Measurements from ENCODE around the gene OTUB2. TPM values are rescaled to one million over a fixed set of nuclear protein-coding genes. Genes with fewer than 3 reads are reported as not detected.

The OTUB2 gene
- total RNA-seq, 2 experiments from 2014 or later = not detected

- H3K9me3 ChIP-seq (ENCODE audit: control insufficient read depth in 1 of 2, insufficient read depth in 1 of 2, low read length in 2 of 2) = no peaks in the 10 kb centered on the region
- H3K4me3 Mint-ChIP-seq = no peak overlapping the region
- H3K27ac ChIP-seq (ENCODE audit: low read depth in 1 of 2, low read length in 2 of 2) = no peak overlapping the region
- H3K4me3 ChIP-seq (ENCODE audit: low read length) = no peak overlapping the region
- H3K9me3 Mint-ChIP-seq = no peaks in the 10 kb centered on the region
- DNase-seq = peak in 1 of 14 experiments; percentile 5
- no peaks in the 10 kb centered on the region for H3K27me3 ChIP-seq (ENCODE audit: control insufficient read depth in 1 of 2, insufficient read depth in 2 of 2, low read length in 2 of 2)
- H3K36me3 ChIP-seq (ENCODE audit: insufficient read depth, low read length) = peaks cover 96% of the 10 kb centered on the region
- H3K36me3 Mint-ChIP-seq (ENCODE audit: low read depth) = peaks cover 98% of the 10 kb centered on the region
- CTCF ChIA-PET = no interaction called here
- no peaks in the 10 kb centered on the region for H3K4me1 ChIP-seq (ENCODE audit: insufficient read depth, low read length)
- H3K27me3 Mint-ChIP-seq = no peaks in the 10 kb centered on the region
- POLR2A ChIA-PET = interaction anchor here (0.6 kb wide), 1 partner anchor 18 kb away, joined by 5 read pairs; no protein-coding TSS in a partner anchor
- intact Hi-C loops (cut with DNase I, micrococcal nuclease) = loop anchor here in 1 of 2 experiments (2.0 kb wide), 1 partner anchor 131 kb away; no protein-coding TSS in a partner anchor
- TF ChIP-seq CTCF (IDR thresholded peaks at IDR 0.05) = no peak
- peak overlapping the region; percentile 35 for H3K27ac Mint-ChIP-seq
- peaks cover 14% of the 10 kb centered on the region for H3K4me1 Mint-ChIP-seq (ENCODE audit: low read depth)
- no peak for ATAC-seq (ENCODE audit: poor library complexity)
Measured at GRCh38 chr14:94049625-94050023, 23.5 kb downstream of the OTUB2 start.

GRCh38 chr14:94050231-94050880 is 24.2 kb downstream of the OTUB2 start:
- H3K27ac ChIP-seq (ENCODE audit: low read depth in 1 of 2, low read length in 2 of 2) = no peak overlapping the region
- Mint-ChIP-seq H3K27me3 (no peaks in the 10 kb centered on the region), H3K27ac (peak overlapping the region; percentile 69), H3K9me3 (no peaks in the 10 kb centered on the region), H3K4me1 (ENCODE audit: low read depth) (peaks cover 16% of the 10 kb centered on the region), H3K4me3 (peak overlapping the region; percentile 30), H3K36me3 (ENCODE audit: low read depth) (peaks cover 98% of the 10 kb centered on the region)
- no peak for TF ChIP-seq CTCF (IDR thresholded peaks at IDR 0.05)
- intact Hi-C loops (cut with DNase I, micrococcal nuclease) = loop anchor here in 1 of 2 experiments (2.0 kb wide), 1 partner anchor 130 kb away; no protein-coding TSS in a partner anchor
- H3K4me1 ChIP-seq (ENCODE audit: insufficient read depth, low read length) = no peaks in the 10 kb centered on the region
- DNase-seq (peak in 2 of 14 experiments; percentile 4 to 5), ATAC-seq (ENCODE audit: poor library complexity) (no peak)
- ChIA-PET POLR2A (interaction anchor here (0.6 to 0.7 kb wide), 2 partner anchors 17 to 31 kb away, joined by 3 to 5 read pairs; partner anchors contain the start of genes DDX24 and IFI27L1), CTCF (no interaction called here)
- no peak overlapping the region for H3K4me3 ChIP-seq (ENCODE audit: low read length)
- no peaks in the 10 kb centered on the region for H3K9me3 ChIP-seq (ENCODE audit: control insufficient read depth in 1 of 2, insufficient read depth in 1 of 2, low read length in 2 of 2)
- no peaks in the 10 kb centered on the region for H3K27me3 ChIP-seq (ENCODE audit: control insufficient read depth in 1 of 2, insufficient read depth in 2 of 2, low read length in 2 of 2)
- H3K36me3 ChIP-seq (ENCODE audit: insufficient read depth, low read length) = peaks cover 97% of the 10 kb centered on the region

- peaks cover 98% of the 10 kb centered on the region for H3K36me3 Mint-ChIP-seq (ENCODE audit: low read depth)
- no peaks in the 10 kb centered on the region for H3K27me3 Mint-ChIP-seq
- H3K36me3 ChIP-seq (ENCODE audit: insufficient read depth, low read length) = peaks cover 97% of the 10 kb centered on the region
- no peak overlapping the region for H3K27ac ChIP-seq (ENCODE audit: low read depth in 1 of 2, low read length in 2 of 2)
- intact Hi-C loops (cut with DNase I, micrococcal nuclease) = loop anchor here in 1 of 2 experiments (2.0 kb wide), 1 partner anchor 130 kb away; no protein-coding TSS in a partner anchor
- H3K4me3 Mint-ChIP-seq = no peak overlapping the region
- ATAC-seq (ENCODE audit: poor library complexity) (no peak), DNase-seq (peak in 1 of 14 experiments; percentile 23)
- H3K4me1 Mint-ChIP-seq (ENCODE audit: low read depth) = peaks cover 22% of the 10 kb centered on the region
- no peaks in the 10 kb centered on the region for H3K9me3 ChIP-seq (ENCODE audit: control insufficient read depth in 1 of 2, insufficient read depth in 1 of 2, low read length in 2 of 2)
- peak overlapping the region; percentile 69 for H3K27ac Mint-ChIP-seq
- H3K4me1 ChIP-seq (ENCODE audit: insufficient read depth, low read length) = no peaks in the 10 kb centered on the region
- ChIA-PET POLR2A (interaction anchor here (0.7 to 1.1 kb wide), 2 partner anchors 30 kb away, joined by 3 to 4 read pairs; partner anchors contain the start of genes DDX24 and IFI27L1), CTCF (interaction anchor here (1.1 kb wide), 1 partner anchor 86 kb away, joined by 3 read pairs; no protein-coding TSS in a partner anchor)
- no peak overlapping the region for H3K4me3 ChIP-seq (ENCODE audit: low read length)
- no peak for TF ChIP-seq CTCF (IDR thresholded peaks at IDR 0.05)
- no peaks in the 10 kb centered on the region for H3K9me3 Mint-ChIP-seq
- no peaks in the 10 kb centered on the region for H3K27me3 ChIP-seq (ENCODE audit: control insufficient read depth in 1 of 2, insufficient read depth in 2 of 2, low read length in 2 of 2)
Measured at GRCh38 chr14:94051115-94051514, 25.0 kb downstream of the OTUB2 start.
